DND-41 (cell line): ENCODE measurements around the gene ESYT3.

Source experiments
- CTCF ChIP-seq: IDR thresholded peaks from 2 replicates; pipeline ENCODE4 v1.5.1; 2012; ENCODE audit warnings: borderline replicate concordance, low read length, moderate library complexity, mild to moderate bottlenecking; ENCODE audit not compliant: poor library complexity, severe bottlenecking; ENCODE audit errors: extremely low read depth
- EZH2 ChIP-seq: IDR thresholded peaks from 3 replicates; pipeline ENCODE4 v1.6.1; 2012; ENCODE audit warnings: borderline replicate concordance, low read depth, mild to moderate bottlenecking, moderate library complexity, low read length, inconsistent platforms; ENCODE audit not compliant: severe bottlenecking

GRCh38 chr3:138443091-138443490 is 8.7 kb downstream of the ESYT3 start:
- TF ChIP-seq CTCF (no peak), EZH2 (no peak)
